PC-9 (cell line): Measurements from ENCODE around the gene CEP68. TPM values are rescaled to one million over a fixed set of nuclear protein-coding genes. Genes with fewer than 3 reads are reported as not detected.

Experiments used
- BruUV-seq: library from RNA; stranded (reverse); fragments of 400-500 nt; replicated peaks from 2 replicates; lab custom pipeline; 2021; lab: Mats Ljungman, UMichigan
- CTCF ChIA-PET: fragments of 300-600 bp; sonication (Branson Sonifier 250); formaldehyde crosslinking; loops from one replicate; lab custom pipeline; 2022; ENCODE audit warnings: antibody characterized with exemption; lab: Charles Lee
- POLR2A ChIA-PET: fragments of 300-600 bp; sonication (Branson Sonifier 250); formaldehyde crosslinking; loops from one replicate; lab custom pipeline; 2022; ENCODE audit warnings: antibody characterized with exemption; ENCODE audit not compliant: unreplicated experiment; lab: Charles Lee
- DNase-seq, 2 experiments: peaks; one replicate each; pipeline versions ENCODE4 v3.0.0 to v3.0.0-alpha.2; 2015 to 2022; ENCODE audit warnings: mixed read lengths in 1 of 2
- H2AFZ ChIP-seq: fragments of 200-600 bp; sonication (generic); 2 replicates; pipeline ENCODE4 v1.8.1; 2017; ENCODE audit warnings: antibody characterized with exemption
- H3F3A ChIP-seq: fragments of 200-600 bp; sonication (generic); 2 replicates; pipeline ENCODE4 v1.8.1; 2017; ENCODE audit warnings: antibody characterized with exemption, mild to moderate bottlenecking, low read depth; ENCODE audit not compliant: insufficient read depth
- H3K27ac ChIP-seq: fragments of 200-600 bp; sonication (generic); 2 replicates; pipeline ENCODE4 v1.6.1; 2016; ENCODE audit warnings: mixed run types
- H3K27me3 ChIP-seq: fragments of 200-600 bp; sonication (generic); 2 replicates; pipeline ENCODE4 v1.6.1; 2016; ENCODE audit warnings: low read depth, mixed run types; ENCODE audit not compliant: insufficient read depth
- H3K36me3 ChIP-seq: fragments of 200-600 bp; sonication (generic); 2 replicates; pipeline ENCODE4 v1.6.1; 2016; ENCODE audit warnings: low read depth, mixed run types
- H3K4me1 ChIP-seq: fragments of 200-600 bp; sonication (generic); replicated peaks from 2 replicates; pipeline ENCODE4 v1.6.1; 2016; ENCODE audit warnings: mixed run types; ENCODE audit not compliant: insufficient read depth
- H3K4me2 ChIP-seq: fragments of 200-600 bp; sonication (generic); 2 replicates; pipeline ENCODE4 v1.6.1; 2017; ENCODE audit warnings: mixed run types
- H3K4me3 ChIP-seq: fragments of 200-600 bp; sonication (generic); 2 replicates; pipeline ENCODE4 v1.6.1; 2016; ENCODE audit warnings: mixed run types
- H3K79me2 ChIP-seq: fragments of 200-600 bp; sonication (generic); 2 replicates; pipeline ENCODE4 v1.6.1; 2017; ENCODE audit warnings: low read depth, mixed run types
- H3K9me2 ChIP-seq: fragments of 200-600 bp; sonication (generic); 2 replicates; pipeline ENCODE4 v1.8.1; 2017; ENCODE audit warnings: mild to moderate bottlenecking; ENCODE audit not compliant: insufficient read depth
- H3K9me3 ChIP-seq: fragments of 200-600 bp; sonication (generic); 2 replicates; pipeline ENCODE4 v1.8.1; 2016; ENCODE audit warnings: low read depth; ENCODE audit not compliant: insufficient read depth
- H4K20me1 ChIP-seq: fragments of 200-600 bp; sonication (generic); 2 replicates; pipeline ENCODE4 v1.8.1; 2017; ENCODE audit not compliant: insufficient read depth
- EZH2 ChIP-seq: fragments of 200-600 bp; sonication (generic); IDR thresholded peaks from 2 replicates; pipeline ENCODE4 v1.8.0; 2017; ENCODE audit warnings: antibody characterized with exemption, low read depth
- intact Hi-C: fragments of 100-400 bp; cut with micrococcal nuclease; formaldehyde crosslinking; loops from one replicate; pipeline ENCODE4 v1.10.0; 2022; ENCODE audit not compliant: unreplicated experiment
- total RNA-seq: library from RNA; stranded (reverse); gene quantifications from 2 replicates; pipeline ENCODE4 v1.2.3, GENCODE V29; 2021
- TF ChIP-seq, protein P1 (sequence below): fragments of 200-600 bp; sonication (generic); conservative IDR thresholded peaks from 2 replicates; pipeline ENCODE4 v1.6.1; 2017; ENCODE audit warnings: mixed run types, antibody characterized with exemption, mild to moderate bottlenecking, moderate library complexity

Gene CEP68
- total RNA-seq, 1 experiment from 2014 or later = 10.8 TPM

DNA sequence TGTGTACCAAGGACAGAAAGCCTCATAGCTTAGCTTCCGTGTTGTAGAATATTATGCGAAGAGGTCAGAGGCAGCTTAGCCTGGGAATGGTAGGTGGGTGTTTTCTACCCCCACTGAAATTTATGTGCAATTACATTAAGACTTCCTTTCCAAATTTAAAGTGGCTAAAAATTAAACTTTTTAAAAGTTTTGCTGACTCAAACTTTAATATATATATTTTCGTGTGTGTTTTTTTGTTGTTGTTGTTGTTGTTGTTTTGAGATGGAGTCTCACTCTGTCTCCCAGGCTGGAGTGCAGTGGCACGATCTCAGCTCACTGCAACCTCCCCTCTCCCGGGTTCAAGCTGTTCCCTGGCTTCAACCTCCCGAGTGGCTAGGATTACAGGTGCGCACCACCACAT lies 77.9 kb downstream of the CEP68 start:
- H3K4me1 ChIP-seq = no peaks in the 10 kb centered on the region
- no peaks in the 10 kb centered on the region for H3K36me3 ChIP-seq
- no peaks in the 10 kb centered on the region for H3K27me3 ChIP-seq
- BruUV-seq = no TSS peak
- no peak overlapping the region for H3K4me3 ChIP-seq
- H3K9me2 ChIP-seq = no peaks in the 10 kb centered on the region
- H3F3A ChIP-seq = 0 out of 2 replicates have a peak, but pooled peaks cover 5% of the 10 kb centered on the region
- no peak for TF ChIP-seq EZH2
- TF ChIP-seq, protein P1, sequence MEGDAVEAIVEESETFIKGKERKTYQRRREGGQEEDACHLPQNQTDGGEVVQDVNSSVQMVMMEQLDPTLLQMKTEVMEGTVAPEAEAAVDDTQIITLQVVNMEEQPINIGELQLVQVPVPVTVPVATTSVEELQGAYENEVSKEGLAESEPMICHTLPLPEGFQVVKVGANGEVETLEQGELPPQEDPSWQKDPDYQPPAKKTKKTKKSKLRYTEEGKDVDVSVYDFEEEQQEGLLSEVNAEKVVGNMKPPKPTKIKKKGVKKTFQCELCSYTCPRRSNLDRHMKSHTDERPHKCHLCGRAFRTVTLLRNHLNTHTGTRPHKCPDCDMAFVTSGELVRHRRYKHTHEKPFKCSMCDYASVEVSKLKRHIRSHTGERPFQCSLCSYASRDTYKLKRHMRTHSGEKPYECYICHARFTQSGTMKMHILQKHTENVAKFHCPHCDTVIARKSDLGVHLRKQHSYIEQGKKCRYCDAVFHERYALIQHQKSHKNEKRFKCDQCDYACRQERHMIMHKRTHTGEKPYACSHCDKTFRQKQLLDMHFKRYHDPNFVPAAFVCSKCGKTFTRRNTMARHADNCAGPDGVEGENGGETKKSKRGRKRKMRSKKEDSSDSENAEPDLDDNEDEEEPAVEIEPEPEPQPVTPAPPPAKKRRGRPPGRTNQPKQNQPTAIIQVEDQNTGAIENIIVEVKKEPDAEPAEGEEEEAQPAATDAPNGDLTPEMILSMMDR = no peak
- H3K79me2 ChIP-seq = peaks cover 8% of the 10 kb centered on the region
- no peak overlapping the region for H3K4me2 ChIP-seq
- H3K27ac ChIP-seq = no peak overlapping the region
- DNase-seq = no peak
- no peaks in the 10 kb centered on the region for H3K9me3 ChIP-seq
- ChIA-PET POLR2A (no interaction called here), CTCF (interaction anchor here (0.6 to 1.8 kb wide), 2 partner anchors 29 to 440 kb away, joined by 3 to 4 read pairs; no protein-coding TSS in a partner anchor)
- intact Hi-C loops = no loop called here
- H2AFZ ChIP-seq = no peak overlapping the region
- peaks cover 2% of the 10 kb centered on the region for H4K20me1 ChIP-seq

DNA sequence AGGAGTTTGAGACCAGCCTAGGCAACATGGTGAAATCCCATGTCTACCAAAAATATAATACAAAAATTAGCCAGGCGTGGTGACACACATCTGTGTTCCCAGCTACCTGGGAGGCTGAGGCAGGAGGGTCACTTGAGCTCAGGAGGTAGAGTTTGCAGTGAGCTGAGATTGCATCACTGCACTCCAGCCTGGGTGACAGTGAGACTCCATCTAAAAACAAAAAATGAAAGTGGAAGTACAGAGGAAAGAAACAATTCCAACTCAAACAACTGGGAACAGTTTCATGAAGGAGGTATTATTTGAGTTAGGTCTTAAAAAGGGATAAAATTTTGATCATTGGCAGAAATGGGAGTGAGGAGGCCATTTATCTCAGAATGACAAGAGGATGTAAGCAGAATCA lies 80.0 kb downstream of the CEP68 start:
- no TSS peak for BruUV-seq
- intact Hi-C loops = no loop called here
- Histone ChIP-seq H3K9me2 (no peaks in the 10 kb centered on the region), H3K4me1 (no peaks in the 10 kb centered on the region), H4K20me1 (no peaks in the 10 kb centered on the region), H2AFZ (no peak overlapping the region), H3K79me2 (no peaks in the 10 kb centered on the region), H3K4me3 (no peak overlapping the region), H3K4me2 (no peak overlapping the region), H3K27ac (no peak overlapping the region), H3F3A (0 out of 2 replicates have a peak, but pooled peaks cover 3% of the 10 kb centered on the region), H3K36me3 (no peaks in the 10 kb centered on the region), H3K9me3 (no peaks in the 10 kb centered on the region), H3K27me3 (no peaks in the 10 kb centered on the region)
- TF ChIP-seq, protein P1 = no peak
- no peak for TF ChIP-seq EZH2
- POLR2A ChIA-PET = no interaction called here
- CTCF ChIA-PET = no interaction called here
- no peak for DNase-seq

Other genes with a start within 250 kb of the CEP68 start
- 8.4 and 8.7 TPM in 2 replicates for gene SLC1A4, start 67.0 kb upstream of the CEP68 start, total RNA-seq
- gene RAB1A, start 73.7 kb downstream of the CEP68 start, total RNA-seq = 110 and 165 TPM in 2 replicates
- 170 and 246 TPM in 2 replicates for gene ACTR2, start 171.4 kb downstream of the CEP68 start, total RNA-seq